ENCODE results near the gene CCDC106. TPM values are rescaled to one million over a fixed set of nuclear protein-coding genes. Genes with fewer than 3 reads are reported as not detected.
A peak's percentile ranks its signal among the peaks of the same experiment; 100 is the strongest.

CCDC106 gene
- 12.5 and 14.6 TPM in 2 replicates for polyA plus RNA-seq (2014; cell fraction: cytosol; rRNA removed)
- 18.2 and 20.0 TPM in 2 replicates for polyA plus RNA-seq (2014; cell fraction: nucleus; rRNA removed)

DNA sequence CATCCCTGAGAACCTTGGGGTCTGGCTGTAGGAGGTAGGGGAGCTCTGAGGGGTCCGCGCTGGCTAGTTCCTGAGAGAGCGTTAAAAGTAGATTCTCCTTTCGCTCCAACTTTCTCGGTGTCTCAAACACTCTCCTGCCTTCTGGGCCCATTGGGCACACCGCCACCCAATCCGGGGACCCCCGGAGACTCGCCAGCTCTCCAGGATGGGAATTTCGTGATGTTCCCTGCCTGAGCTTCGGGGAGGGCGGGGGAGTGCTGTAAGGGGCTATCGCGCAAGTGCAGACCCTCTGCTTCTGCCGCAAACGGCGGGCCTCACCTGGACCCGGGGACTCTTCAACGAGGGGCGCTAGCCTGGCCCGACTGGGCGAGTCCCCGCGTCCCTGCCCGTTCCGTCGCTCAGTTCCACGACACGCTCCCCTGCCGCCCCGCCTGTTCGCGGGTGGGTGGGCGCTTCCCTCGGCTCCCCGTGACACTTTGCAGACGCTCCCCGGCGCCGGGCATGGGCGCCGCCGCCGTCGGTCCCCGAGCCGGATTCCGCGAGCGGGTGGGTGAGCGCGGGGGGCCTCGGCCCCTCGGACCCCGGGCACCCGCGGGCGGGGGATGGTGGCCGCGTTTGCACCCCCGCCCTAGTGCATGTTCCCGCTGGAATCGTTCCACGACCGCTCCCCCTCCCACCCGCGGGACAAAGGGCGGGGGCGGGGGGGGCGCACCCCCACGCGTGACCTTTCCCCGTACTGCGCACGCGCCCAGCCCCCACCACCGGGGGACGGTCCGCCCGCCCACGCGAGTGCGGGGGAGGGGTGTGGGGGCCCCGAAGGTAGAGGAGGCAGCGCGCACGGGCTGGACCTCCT, at the start of gene CCDC106:
Gene CCDC106, plus strand, starts transcription at position 481 of the 853 bp plus-strand sequence. CDS start 835 bp downstream, outside the sequence.
- peak; percentile 64 for DNase-seq (ENCODE audit: low spot score)

DNA sequence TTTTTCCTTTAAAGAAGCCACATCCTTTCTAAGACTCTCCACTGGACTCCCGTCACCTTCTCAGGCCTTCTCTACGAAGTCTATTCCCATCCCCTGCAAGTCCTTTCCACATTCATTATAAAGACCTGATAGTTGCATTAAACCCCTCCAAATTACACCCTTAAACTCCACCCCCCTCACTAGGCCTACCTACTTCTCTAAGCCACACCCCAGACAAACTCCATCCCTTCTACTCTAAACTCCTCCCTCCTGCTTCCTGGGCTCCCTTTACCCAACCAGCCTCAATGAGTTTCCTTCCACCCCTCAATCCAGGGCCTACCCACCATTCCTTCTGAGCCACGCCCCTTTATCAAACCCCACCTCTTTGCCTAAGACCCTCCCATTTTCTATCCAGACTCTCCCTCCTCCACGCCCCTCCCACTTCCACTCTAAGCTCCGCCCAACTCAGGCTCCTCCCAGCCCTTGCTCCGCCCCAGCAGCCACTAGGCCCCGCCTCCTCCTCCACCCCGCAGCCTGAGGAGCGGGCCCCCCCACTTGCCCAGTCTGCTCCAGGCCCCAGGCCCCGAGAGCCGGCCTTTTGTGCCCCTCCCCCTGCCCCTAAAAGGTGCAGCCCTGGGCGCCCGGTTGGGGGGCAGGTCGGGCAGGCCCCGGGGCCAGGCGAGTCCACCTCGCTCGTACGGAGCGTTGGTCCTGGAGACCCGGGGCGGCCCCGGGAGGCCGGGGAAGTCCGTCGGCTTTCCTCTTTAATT, 49.1 kb upstream of the CCDC106 start:
- DNase-seq (ENCODE audit: low spot score): peak; percentile 93

DNA sequence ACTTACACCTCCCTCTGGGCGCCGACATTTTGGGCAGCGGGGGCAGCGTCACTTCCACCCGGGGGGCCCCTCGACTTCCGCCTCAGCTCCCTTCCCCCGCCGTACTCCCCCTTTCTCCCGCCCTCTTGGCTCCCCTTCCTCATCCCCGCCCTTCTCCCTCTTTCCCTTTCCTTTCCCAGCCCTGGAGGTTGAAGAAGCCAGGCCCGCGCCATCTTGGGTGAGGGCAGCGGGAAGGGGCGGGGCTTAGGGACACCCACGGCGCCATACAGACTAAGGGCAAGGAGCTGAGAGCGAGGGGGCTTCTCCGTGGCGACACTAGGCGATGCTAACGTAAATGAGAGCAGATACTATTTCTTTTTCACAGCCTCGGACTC, 48.6 kb upstream of the CCDC106 start, which contains the start of gene FIZ1:
Gene FIZ1, minus strand, starts transcription at position 50 of the 374 bp plus-strand sequence. CDS start 1,652 bp downstream, outside the sequence.
- peak; percentile 95 for DNase-seq (ENCODE audit: low spot score)

DNA sequence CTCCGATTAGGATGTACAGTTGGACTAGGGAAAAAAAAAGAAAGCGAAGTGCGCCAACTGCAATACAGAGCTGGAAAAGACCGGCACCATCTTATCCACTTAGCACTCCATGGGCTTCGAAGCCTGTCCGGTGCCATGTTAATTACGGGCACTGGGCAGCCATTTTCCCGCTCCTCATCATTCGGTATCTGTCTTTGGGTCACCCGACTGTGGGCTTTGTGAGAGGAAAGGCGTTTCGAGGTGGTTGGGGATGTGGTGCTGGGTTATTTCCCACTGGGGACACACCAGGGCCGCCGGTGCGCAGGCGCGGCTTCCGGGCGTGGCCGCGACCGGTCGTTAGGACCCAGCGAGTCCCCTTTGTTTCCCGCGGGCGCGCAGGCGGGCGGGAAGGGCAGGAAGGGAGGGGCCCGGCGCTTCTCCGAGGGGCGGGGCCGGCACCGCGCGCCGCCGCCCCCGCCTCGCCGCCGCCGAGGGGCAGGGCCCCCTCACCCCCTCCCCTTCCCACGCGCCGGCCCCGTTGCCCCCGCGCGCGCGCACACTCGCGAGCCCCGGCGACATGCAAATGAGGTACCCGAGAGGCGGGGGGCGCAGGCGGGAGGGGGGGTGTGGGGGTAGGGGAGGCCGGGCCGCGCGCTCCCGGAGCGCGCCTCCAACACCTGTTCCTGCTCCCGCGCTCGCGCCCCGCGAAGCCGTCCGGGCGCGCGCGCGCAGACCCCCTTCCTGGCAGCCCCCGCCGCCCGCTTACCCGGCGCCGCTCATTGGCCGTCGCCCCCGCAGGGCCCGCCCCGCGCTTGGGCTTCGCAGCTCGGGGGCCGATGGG, 48.0 kb upstream of the CCDC106 start, which contains the start of gene ZNF524:
Gene ZNF524, plus strand, starts transcription at position 447 of the 820 bp plus-strand sequence. CDS start 1,825 bp downstream, outside the sequence.
- DNase-seq (ENCODE audit: low spot score): peak; percentile 87

DNA sequence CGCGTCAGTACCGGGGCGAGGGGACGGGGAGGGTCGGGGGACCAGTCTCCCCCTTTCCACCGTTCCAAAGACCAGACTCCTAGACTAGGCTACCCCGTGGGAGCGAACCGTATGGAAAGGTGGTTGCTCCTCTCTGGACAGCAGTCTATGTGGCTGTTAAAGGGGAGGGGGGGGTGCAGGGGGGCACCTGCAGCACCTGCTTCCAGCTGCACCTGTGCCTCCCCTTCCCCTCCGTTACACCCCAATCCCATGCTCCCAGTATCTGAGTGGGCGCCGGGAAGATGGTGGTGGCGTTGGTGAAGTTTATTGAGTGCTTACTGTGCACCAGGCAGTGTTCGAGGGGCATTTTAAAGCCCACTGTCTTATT, 47.4 kb upstream of the CCDC106 start:
- no peak for DNase-seq (ENCODE audit: low spot score)

DNA sequence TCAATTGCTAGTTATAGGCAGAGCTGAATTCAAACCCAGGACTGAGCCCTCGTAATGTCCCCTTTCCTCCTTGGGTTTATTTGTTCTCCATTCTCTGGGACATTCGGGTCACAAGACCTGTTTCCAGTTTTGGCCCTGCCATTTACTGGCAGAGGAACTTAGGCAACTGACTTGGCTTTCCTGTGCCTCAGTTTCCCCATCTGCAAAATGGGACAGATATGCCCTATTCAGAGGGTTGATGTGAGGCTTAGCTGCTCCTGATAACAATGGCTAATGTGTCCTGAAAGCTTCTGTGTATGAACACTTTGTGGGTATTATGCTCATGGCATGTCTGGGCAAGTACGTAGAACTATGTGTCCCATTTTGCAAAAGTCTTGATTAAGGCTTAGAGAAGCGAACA, 46.9 kb upstream of the CCDC106 start:
- no peak for DNase-seq (ENCODE audit: low spot score)

DNA sequence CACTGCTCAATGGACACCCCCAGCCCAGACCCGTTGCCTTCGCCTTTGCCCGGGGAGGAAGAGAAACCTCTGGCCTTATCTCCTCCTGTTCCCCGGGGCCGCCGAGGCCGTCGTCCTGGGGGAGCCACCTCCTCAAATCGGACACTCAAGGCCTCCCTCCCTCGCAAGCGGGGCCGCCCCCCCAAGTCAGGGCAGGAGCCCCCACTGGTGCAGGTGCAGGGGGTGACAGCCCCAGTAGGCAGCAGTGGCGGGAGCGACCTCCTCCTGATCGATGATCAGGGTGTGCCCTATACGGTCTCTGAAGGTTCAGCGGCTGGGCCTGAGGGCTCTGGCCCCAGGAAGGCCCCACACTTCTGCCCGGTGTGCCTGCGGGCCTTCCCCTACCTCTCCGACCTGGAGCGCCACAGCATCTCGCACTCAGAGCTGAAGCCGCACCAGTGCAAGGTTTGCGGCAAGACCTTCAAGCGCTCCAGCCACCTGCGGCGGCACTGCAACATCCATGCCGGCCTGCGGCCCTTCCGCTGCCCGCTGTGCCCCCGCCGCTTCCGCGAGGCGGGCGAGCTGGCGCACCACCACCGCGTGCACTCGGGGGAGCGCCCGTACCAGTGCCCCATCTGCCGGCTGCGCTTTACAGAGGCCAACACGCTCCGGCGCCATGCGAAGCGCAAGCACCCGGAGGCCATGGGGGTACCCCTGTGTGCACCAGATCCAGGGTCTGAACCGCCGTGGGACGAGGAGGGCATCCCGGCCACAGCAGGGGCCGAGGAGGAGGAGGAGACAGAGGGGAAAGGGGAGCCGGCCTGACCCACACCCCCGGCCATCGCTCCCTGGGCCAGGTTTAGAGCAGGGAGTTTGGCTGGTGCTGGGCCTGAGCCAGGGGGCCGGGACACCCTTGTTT, 45.7 kb upstream of the CCDC106 start:
- DNase-seq (ENCODE audit: low spot score): no peak

DNA sequence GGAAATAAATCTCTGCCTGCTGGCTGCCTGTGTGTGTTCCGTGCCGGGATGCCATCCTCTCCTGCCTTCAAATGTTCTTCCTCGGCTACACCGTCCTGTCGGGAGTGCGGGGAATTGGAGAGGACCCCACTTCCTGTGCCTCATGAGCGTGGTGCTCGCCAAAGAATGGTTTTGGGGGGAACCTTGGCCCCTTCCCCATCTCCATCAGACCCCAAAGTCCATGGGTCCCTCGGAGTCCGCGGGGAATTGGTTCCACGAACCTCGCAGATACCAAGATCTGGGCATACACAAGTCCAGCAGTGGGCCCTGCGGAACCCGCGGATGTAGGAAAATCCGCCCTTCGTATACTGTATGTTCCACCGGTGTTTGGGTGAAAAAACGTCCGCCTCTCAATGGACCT, 44.9 kb upstream of the CCDC106 start:
- DNase-seq (ENCODE audit: low spot score): no peak

DNA sequence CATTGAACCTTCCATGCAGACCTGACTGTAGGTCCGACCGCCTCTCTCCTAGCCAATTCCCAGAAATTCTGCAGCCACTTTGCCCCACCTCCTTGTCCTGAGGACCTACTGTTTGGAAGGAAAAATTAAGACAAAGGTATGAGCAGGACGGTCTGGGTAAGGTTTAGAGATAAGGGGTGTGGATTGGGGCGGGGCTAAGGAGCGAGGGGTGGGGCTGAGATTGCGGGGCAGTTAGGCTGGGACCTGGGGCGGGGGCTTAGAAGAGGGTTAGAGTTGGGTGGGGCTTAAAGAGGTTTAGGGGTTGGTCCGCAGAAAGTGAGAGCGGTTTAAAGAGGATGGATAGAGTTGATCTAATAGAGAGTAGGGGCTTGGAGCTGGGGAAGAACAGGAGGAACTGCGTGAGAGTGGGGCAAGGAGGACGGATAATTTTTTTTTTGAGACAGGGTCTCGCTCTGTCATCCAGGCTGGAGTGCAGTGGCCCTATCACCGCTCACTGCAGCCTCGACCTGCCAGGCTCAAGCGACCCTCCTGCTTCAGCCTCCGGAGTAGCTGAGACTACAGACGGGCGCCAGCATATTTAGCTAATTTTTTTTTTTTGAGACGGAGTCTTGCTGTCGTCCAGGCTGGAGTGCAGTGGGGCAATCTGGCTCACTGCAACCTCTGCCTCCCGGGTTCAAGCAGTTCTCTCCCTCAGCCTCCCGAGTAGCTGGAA, 44.3 kb upstream of the CCDC106 start:
- DNase-seq (ENCODE audit: low spot score): no peak

DNA sequence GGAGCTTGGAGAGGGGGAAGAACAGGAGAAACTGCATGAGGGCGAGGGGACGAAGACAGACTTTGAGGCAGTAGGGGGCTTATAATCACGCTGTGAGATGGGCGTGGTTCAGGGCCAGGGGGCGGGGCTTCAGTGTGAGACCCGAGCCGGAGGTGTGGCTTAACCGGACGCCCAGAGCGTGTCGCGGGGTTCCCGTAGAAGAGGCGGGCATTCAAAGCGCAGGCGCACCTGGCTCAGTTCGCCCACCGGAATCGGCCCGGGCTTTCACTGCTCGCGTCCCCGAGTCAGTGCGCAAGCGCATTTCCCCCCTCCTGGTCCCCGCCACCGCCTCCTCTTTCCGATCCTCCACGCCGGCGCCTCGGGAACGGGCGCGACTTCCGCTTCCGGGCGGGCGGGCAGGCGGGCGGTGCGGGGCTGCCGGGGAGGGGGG, 42.8 kb upstream of the CCDC106 start:
- DNase-seq (ENCODE audit: low spot score): peak; percentile 94

DNA sequence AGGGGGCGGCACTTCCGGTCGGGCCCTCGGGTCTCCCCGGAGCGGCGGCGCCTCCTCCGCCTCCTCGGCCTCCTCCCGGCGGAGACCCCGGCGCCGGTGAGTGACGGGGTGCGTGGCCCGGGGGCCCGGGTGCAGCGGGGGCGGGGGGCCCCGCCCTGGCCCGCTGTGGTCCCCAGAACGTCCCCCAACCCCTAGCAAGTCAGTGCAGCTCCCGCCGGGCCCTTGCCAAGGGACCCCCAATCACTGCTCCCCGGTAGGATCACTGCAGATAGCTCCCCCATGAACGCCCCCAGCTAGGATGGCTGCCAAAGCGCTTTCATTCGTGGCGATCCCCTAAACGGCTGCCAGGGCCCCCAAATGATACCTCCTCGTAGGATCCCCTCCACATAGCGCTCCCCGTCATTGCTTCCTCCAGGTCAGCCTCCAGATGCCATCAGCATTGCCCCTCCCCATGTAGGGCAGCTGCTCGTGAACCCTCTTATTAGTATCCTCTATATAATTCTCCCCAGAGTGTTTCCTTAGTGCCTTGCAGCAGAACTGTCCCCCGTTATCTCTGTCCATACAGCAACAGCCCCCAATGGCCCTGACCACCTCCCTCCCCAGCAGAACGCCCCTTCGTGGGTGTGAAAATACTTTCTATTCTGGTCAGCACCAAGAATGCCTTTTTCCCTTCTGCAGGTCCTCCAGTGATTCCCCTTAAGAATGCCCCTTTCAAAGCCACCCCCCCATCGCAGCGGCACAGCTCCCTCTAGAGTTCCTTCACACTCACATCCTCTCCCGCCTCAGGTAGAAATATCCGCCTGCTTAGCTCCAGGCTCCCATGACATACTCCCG, 42.2 kb upstream of the CCDC106 start, which contains the start of gene ZNF865:
Gene ZNF865, plus strand, starts transcription at position 11 of the 834 bp plus-strand sequence. CDS start 7,972 bp downstream, outside the sequence.
- DNase-seq (ENCODE audit: low spot score): peak; percentile 56

DNA sequence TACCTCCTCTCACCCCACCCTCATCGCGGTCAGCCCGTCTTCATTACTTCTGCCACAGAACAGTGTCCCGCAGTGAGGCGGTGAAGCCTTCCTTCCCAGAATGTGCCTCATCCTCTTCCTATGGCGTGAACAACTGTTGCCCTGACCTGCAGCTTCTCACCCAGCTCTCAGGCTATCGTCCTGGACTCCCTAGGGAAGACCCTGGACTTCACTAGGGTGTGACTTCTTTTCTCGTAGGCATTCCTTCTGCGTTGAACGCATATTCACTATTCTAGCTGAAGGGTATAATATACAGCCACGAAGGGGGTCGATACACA, 41.6 kb upstream of the CCDC106 start:
- DNase-seq (ENCODE audit: low spot score): no peak

DNA sequence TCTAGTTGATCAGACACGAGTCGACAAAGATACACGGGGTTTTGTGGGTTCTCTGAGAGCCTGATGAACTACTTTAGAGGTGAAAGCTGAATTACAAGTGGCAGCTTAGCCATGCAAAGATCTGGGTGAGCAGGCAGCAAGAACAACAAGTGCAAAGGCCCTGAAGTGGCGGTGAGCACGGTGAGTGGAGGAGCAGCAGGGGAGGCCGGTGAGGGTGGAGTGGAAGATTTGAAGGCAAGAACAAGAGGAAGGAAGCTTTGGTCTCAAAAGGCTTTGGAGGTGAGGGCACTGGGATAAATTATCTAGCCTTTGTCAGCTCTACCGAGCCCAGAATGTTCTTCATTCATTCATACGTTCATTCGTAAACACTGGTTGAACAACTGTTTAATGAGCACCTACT, 41.2 kb upstream of the CCDC106 start:
- no peak for DNase-seq (ENCODE audit: low spot score)

DNA sequence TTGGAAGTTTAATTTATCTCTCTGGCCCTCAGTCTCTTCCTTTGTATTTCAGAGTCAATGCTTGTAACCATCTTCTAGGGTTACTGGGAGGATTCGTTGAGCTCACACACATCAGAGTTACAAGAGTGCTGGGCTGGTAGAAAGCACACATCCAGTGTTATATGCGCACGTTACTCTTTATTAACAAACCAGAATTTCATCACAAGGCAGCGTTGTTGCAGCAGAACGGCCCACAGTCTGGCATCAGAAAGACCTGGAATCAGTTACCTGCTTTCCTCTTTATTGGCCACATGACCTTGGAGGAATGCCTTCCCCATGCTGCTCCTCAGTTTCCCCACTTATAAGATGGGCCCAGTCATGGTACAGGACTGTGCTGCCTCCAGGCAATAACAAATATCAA, 38.7 kb upstream of the CCDC106 start:
- DNase-seq (ENCODE audit: low spot score): no peak

DNA sequence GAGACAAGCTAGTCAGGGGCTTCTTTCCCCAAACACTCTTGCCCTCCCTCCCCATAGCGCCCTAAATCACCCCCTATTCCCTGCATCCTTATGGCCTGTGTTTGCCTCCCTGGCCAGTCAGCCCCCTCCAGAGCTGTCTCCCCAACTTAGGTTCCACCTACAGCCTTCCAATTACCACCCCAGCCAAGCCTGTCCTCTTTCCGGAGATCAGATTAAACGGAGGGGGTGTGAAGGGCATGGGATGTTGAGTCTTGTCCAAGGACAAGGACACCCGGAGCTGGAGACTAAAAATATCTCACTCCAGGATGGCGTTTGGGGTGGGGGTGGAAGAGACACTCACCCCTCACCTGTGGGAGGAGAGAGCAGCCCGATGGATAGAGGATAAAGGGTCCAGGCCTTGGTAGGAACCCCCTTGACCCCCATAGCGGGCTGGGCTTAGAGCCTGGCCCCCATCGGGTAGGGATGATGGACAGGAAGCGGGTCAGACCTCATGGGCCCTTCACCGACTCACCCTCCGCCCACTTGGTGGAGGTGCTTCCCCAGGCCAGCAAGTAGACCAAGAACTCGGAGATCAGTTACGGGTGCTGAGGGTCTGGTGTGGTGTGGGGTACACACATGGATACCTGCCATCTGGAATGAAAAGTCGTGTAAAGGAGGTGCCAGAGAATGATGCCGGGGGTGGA, 36.6 kb upstream of the CCDC106 start:
- no peak for DNase-seq (ENCODE audit: low spot score)

DNA sequence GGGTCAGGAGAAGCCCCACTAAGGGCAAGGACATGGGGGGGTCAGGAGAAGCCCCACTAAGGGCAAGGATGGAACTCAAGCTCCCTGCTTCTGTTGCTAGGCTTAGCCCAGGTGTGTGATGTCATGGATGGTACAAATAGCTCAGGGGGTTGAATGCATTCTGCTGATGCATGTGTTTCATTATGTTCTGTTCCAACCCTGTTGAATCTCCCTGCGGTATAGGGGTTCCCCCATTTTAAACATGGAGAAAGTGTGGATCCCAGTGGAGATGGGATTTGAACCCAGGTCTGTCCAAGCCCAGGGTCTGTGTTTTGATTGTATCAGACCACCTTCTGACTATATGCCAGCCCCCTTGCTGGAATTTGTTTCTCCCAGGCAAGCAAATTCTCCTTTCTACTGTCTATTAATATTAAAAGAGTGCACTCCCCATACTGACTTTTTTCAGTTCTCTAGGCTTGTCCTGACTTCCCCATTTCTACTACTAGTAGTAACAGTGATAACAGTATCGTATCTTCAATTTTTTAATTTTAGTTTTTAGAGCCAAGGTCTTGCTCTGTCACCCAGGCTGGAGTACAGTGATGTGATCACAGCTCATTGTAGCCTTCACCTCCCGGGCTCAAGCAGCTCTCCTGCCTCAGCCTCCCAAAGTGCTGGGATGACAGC, 35.9 kb upstream of the CCDC106 start:
- DNase-seq (ENCODE audit: low spot score): no peak

DNA sequence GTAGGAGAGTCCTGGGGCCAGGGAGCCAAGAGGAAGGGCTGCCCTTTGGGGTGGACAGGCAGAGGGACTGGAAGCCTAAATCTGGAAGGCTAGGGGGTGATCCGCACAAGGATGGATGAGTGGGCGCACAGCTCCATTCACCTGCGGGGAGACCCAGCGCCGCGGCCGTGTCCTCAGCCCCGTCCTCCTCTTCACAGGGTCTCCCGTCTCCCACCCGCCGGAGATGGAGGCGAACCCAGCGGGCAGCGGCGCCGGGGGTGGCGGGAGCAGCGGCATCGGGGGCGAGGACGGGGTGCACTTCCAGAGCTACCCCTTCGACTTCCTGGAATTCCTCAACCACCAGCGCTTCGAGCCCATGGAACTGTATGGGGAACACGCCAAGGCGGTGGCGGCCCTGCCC, 34.6 kb upstream of the CCDC106 start:
- no peak for DNase-seq (ENCODE audit: low spot score)

Measured in SK-N-DZ (cell line).